Measurements from ENCODE around the gene OR4D10. TPM values are rescaled to one million over a fixed set of nuclear protein-coding genes. Genes with fewer than 3 reads are reported as not detected.
"Not testable (repeated sequence)": the region's sequence is repeated elsewhere in the genome, so short reads cannot be mapped to it uniquely, and the experiment has no call there.

OR4D10 gene
- total RNA-seq, 1 donor from 2014 or later = not detected

GRCh38 chr11:59429924-59430516 is 43.1 kb upstream of the OR4D10 start:
- no peak for DNase-seq (ENCODE audit: low spot score in 2 of 2)
- TF ChIP-seq, protein P1, sequence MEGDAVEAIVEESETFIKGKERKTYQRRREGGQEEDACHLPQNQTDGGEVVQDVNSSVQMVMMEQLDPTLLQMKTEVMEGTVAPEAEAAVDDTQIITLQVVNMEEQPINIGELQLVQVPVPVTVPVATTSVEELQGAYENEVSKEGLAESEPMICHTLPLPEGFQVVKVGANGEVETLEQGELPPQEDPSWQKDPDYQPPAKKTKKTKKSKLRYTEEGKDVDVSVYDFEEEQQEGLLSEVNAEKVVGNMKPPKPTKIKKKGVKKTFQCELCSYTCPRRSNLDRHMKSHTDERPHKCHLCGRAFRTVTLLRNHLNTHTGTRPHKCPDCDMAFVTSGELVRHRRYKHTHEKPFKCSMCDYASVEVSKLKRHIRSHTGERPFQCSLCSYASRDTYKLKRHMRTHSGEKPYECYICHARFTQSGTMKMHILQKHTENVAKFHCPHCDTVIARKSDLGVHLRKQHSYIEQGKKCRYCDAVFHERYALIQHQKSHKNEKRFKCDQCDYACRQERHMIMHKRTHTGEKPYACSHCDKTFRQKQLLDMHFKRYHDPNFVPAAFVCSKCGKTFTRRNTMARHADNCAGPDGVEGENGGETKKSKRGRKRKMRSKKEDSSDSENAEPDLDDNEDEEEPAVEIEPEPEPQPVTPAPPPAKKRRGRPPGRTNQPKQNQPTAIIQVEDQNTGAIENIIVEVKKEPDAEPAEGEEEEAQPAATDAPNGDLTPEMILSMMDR (IDR thresholded peaks at IDR 0.05) = peak; percentile 28 to 42 (median 31)
- no peak overlapping the region for H3K4me3 ChIP-seq
- H3K27ac ChIP-seq = no peak overlapping the region
- no peaks in the 10 kb centered on the region for H3K36me3 ChIP-seq
- no peaks in the 10 kb centered on the region for H3K27me3 ChIP-seq
- H3K9me3 ChIP-seq = no peaks in the 10 kb centered on the region
- H3K4me1 ChIP-seq = no peaks in the 10 kb centered on the region
- intact Hi-C loops (cut with DNase I) = no loop called here

DNA sequence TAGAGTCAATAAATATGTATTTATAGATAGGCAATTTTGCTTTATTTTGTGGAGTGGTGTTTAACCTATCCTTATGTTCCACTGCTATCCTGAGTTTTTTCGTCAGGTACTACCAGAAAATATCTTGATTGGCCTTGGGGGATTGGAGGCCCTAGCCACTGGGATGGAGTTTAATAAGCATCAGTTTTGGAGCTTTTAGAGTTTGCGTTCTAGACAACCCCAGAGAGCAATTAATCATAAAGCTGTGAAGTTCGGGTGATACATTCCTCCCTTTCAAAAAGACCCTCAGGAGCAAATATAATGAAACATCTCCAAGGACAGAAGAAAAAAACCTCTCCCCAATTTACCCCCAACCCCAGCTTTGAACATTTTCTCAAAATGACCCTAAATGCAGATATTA is 36.9 kb upstream of the OR4D10 start, which contains the start of gene OR5A1:
OR5A1 (plus strand) TSS at position 301 of the 400 bp plus-strand sequence. CDS start 6,700 bp downstream, outside the sequence.
- Histone ChIP-seq H3K4me1 (no peaks in the 10 kb centered on the region), H3K27me3 (no peaks in the 10 kb centered on the region), H3K27ac (no peak within 1 kb of the TSS), H3K4me3 (no peak within 1 kb of the TSS), H3K9me3 (no peaks in the 10 kb centered on the region), H3K36me3 (no peaks in the 10 kb centered on the region)
- intact Hi-C loops (cut with DNase I) = no loop called here
- TF ChIP-seq, protein P1 (IDR thresholded peaks at IDR 0.05) = no peak
- no peak for DNase-seq (ENCODE audit: low spot score in 2 of 2)

GRCh38 chr11:59437770-59438169 is 35.3 kb upstream of the OR4D10 start:
- intact Hi-C loops (cut with DNase I) = no loop called here
- Histone ChIP-seq H3K27me3 (no peaks in the 10 kb centered on the region), H3K27ac (no peak overlapping the region), H3K36me3 (no peaks in the 10 kb centered on the region), H3K4me3 (no peak overlapping the region), H3K9me3 (no peaks in the 10 kb centered on the region), H3K4me1 (no peaks in the 10 kb centered on the region)
- TF ChIP-seq, protein P1 (IDR thresholded peaks at IDR 0.05) = no peak
- DNase-seq (ENCODE audit: low spot score in 2 of 2) = no peak

DNA sequence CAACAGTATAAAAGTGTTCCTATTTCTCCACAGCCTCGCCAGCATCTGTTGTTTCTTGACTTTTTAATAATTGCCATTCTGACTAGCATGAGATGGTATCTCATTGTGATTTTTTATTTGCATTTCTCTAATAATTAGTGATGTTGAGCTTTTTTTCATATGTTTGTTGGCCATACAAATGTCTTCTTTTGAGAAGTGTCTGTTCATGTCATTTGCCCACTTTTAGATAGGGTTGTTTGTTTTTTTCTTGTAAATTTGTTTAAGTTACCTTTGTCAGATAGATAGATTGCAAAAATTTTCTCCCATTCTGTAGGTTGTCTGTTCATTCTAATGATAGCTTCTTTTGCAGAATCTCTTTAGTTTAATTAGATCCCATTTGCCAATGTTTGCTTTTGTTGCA is 27.5 kb upstream of the OR4D10 start:
- H3K4me1 ChIP-seq; H3K4me3 ChIP-seq; H3K27ac ChIP-seq; H3K36me3 ChIP-seq; H3K27me3 ChIP-seq; intact Hi-C loops (cut with DNase I); H3K9me3 ChIP-seq; DNase-seq (ENCODE audit: low spot score in 2 of 2): not testable (repeated sequence)

- TF ChIP-seq, protein P1 (IDR thresholded peaks at IDR 0.05) = no peak
- peaks cover 0 to 8% of the 10 kb centered on the region in 2 donors for H3K9me3 ChIP-seq
- DNase-seq (ENCODE audit: low spot score in 2 of 2) = no peak
- no peak overlapping the region for H3K27ac ChIP-seq
- no peaks in the 10 kb centered on the region for H3K27me3 ChIP-seq
- H3K4me1 ChIP-seq = no peaks in the 10 kb centered on the region
- intact Hi-C loops (cut with DNase I) = no loop called here
- H3K4me3 ChIP-seq = no peak overlapping the region
- no peaks in the 10 kb centered on the region for H3K36me3 ChIP-seq
These were observed 24.6 kb upstream of the OR4D10 start for GRCh38 chr11:59448484-59448883.

DNA sequence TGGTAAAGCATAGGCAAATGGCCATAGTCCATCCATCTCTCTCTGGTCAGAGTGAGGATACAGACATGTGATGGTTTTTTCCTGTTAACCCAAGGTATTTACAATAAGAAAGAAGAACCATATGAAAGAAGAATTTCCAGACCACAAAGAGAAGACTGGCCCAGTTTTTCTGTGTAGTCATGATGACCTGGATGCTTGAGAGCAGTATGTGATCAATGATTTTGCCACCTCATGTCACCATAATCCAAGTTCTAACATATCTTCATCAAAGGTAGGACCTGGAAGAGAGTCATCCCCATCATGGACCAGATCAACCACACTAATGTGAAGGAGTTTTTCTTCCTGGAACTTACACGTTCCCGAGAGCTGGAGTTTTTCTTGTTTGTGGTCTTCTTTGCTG is 16.5 kb upstream of the OR4D10 start, which contains the start of gene OR4D6:
OR4D6 (plus strand) TSS at position 301 of the 400 bp plus-strand sequence; CDS start at position 301, 0 bp downstream.
- H3K4me1 ChIP-seq = no peaks in the 10 kb centered on the region
- H3K27me3 ChIP-seq = no peaks in the 10 kb centered on the region
- H3K4me3 ChIP-seq = no peak within 1 kb of the TSS
- no peaks in the 10 kb centered on the region for H3K36me3 ChIP-seq
- no peak for DNase-seq (ENCODE audit: low spot score in 2 of 2)
- TF ChIP-seq, protein P1 (IDR thresholded peaks at IDR 0.05) = no peak
- H3K27ac ChIP-seq = no peak within 1 kb of the TSS
- H3K9me3 ChIP-seq = no peaks in the 10 kb centered on the region
- intact Hi-C loops (cut with DNase I) = no loop called here
